Neural crest cell (in vitro differentiated cells): ENCODE results near the gene SAA1. TPM values are rescaled to one million over a fixed set of nuclear protein-coding genes. Genes with fewer than 3 reads are reported as not detected.

Experiments used
- DNase-seq: peaks from one replicate; pipeline ENCODE4 v3.0.0; 2021; ENCODE audit warnings: low read depth, mixed read lengths, low spot score
- H3K27ac Mint-ChIP-seq: one replicate; pipeline ENCODE4 v1.8.0; 2021; ENCODE audit warnings: mild to moderate bottlenecking, mixed read lengths; ENCODE audit not compliant: unreplicated experiment
- H3K27me3 Mint-ChIP-seq: 2 replicates; pipeline ENCODE4 v1.8.0; 2021; ENCODE audit warnings: low read depth, mild to moderate bottlenecking, mixed read lengths
- H3K36me3 Mint-ChIP-seq: 2 replicates; pipeline ENCODE4 v1.8.0; 2021; ENCODE audit warnings: low read depth, mild to moderate bottlenecking, mixed read lengths
- H3K4me1 Mint-ChIP-seq: 2 replicates; pipeline ENCODE4 v1.8.0; 2021; ENCODE audit warnings: mixed read lengths
- H3K4me3 Mint-ChIP-seq: one replicate; pipeline ENCODE4 v1.8.0; 2021; ENCODE audit warnings: mild to moderate bottlenecking, mixed read lengths
- H3K9me3 Mint-ChIP-seq: 2 replicates; pipeline ENCODE4 v1.8.0; 2021; ENCODE audit warnings: mixed read lengths
- total RNA-seq: library from RNA; stranded (reverse); gene quantifications from 2 replicates; pipeline ENCODE4 v1.2.1, GENCODE V29; 2021
- TF ChIP-seq, protein P1 (sequence below): fragments of 200-600 bp; sonication (generic); conservative IDR thresholded peaks from 2 replicates; pipeline ENCODE4 v1.5.0; 2021; ENCODE audit warnings: antibody characterized with exemption, mild to moderate bottlenecking

The SAA1 gene
- total RNA-seq, 1 donor from 2014 or later = not detected

DNA sequence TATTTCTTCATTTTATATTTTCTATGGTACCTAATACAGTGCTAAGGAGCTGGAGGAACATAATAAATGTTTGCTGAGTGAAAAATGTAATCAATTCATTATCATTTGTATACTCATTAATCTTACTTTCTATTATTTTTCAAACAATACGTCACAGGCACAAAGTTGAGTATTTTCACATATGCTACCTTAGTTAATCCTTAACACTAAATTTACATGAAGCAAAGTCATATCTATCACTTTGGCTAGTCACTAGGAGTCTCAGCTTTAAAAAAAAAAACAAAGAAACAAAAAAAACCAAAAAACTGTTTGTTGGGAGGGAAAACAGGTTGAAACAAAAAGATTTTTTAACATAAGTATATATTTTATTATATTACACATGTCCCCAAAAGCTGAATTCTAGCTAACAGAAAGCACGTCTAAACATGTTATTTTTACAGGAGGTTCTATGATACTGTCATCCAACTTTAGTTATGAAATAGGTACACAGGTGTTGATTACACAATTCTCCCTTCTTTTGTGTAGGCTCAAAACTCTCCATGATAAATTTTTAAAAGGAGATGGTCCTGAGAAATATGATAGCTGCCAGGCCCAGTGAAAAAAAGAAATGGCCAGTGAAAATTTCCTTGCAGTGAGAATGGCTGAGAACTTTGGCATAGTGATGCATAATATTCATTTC, 41.5 kb downstream of the SAA1 start:
- Mint-ChIP-seq H3K9me3 (no peaks in the 10 kb centered on the region), H3K4me3 (no peak overlapping the region), H3K27ac (no peak overlapping the region), H3K4me1 (peaks cover 10% of the 10 kb centered on the region), H3K27me3 (no peaks in the 10 kb centered on the region), H3K36me3 (peaks cover 8% of the 10 kb centered on the region)
- TF ChIP-seq, protein P1, sequence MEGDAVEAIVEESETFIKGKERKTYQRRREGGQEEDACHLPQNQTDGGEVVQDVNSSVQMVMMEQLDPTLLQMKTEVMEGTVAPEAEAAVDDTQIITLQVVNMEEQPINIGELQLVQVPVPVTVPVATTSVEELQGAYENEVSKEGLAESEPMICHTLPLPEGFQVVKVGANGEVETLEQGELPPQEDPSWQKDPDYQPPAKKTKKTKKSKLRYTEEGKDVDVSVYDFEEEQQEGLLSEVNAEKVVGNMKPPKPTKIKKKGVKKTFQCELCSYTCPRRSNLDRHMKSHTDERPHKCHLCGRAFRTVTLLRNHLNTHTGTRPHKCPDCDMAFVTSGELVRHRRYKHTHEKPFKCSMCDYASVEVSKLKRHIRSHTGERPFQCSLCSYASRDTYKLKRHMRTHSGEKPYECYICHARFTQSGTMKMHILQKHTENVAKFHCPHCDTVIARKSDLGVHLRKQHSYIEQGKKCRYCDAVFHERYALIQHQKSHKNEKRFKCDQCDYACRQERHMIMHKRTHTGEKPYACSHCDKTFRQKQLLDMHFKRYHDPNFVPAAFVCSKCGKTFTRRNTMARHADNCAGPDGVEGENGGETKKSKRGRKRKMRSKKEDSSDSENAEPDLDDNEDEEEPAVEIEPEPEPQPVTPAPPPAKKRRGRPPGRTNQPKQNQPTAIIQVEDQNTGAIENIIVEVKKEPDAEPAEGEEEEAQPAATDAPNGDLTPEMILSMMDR = no peak
- no peak for DNase-seq

DNA sequence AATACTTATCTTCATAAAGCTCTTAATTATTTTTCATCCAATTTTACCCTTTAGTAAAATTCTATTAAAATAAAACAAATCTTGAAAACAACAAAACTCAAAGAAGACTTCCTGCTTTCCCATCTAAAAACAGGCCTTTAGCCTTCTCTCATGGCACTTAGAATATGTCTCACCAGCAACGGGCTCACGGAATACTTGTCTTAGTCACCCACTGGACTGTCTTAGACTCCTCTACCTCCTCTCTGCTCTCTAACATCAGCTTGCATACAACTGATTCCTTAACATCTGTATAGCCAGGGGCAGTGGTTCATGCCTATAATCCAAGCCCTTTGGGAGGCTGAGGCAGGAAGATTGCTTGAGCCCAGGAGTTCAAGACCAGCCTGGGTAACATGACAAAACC, 42.2 kb downstream of the SAA1 start:
- TF ChIP-seq, protein P1 = no peak
- peaks cover 17% of the 10 kb centered on the region for H3K4me1 Mint-ChIP-seq
- H3K9me3 Mint-ChIP-seq = no peaks in the 10 kb centered on the region
- no peaks in the 10 kb centered on the region for H3K27me3 Mint-ChIP-seq
- no peak overlapping the region for H3K4me3 Mint-ChIP-seq
- H3K27ac Mint-ChIP-seq = no peak overlapping the region
- no peak for DNase-seq
- peaks cover 8% of the 10 kb centered on the region for H3K36me3 Mint-ChIP-seq

DNA sequence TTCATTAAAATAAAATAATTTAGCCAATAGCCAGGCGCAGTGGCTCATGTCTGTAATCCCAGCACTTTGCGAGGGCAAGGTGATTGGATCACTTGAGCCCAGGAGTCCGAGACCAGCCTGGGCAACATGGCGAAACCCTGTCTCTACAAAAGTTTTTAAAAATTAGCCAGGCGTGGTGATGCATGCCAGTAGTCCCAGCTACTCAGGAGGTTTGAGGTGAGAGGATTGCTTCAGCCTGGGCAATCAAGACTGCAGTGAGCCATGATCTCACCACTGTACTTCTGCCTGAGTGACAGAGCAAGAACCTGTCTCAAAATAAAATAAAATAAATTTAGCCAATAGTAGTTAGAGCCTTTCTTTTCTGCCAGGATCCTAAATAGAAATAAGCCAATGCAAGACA, 43.6 kb downstream of the SAA1 start:
- H3K36me3 Mint-ChIP-seq = peaks cover 8% of the 10 kb centered on the region
- H3K4me3 Mint-ChIP-seq = no peak overlapping the region
- H3K9me3 Mint-ChIP-seq = no peaks in the 10 kb centered on the region
- TF ChIP-seq, protein P1 = no peak
- DNase-seq = no peak
- no peak overlapping the region for H3K27ac Mint-ChIP-seq
- H3K4me1 Mint-ChIP-seq = peaks cover 19% of the 10 kb centered on the region
- H3K27me3 Mint-ChIP-seq = no peaks in the 10 kb centered on the region

DNA sequence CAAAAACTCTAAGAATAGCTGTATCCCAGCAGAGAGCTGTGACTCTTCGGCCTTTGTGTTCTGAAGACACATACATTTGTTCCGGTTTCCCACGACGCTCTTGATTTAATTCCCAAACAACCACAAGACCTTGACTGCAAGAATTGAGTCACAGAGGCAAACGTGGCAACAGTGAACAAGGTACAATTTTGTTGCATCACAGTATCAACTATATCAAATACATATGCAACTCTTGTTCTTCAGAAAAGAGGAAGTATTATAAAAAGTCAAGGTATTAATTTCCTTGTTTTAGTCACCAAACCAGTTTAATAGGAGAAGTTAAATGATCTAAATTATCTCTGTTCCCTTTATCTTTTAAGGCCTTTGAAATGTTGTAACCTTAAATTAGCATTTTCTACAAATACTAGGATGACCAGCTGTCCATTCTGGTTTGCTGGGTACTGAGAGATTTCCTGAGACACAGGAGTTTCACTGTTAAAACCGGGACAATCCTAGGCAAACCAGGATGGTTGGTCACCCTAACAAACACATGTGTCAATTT, 44.8 kb downstream of the SAA1 start:
- peaks cover 6% of the 10 kb centered on the region for H3K36me3 Mint-ChIP-seq
- no peaks in the 10 kb centered on the region for H3K9me3 Mint-ChIP-seq
- peaks cover 19% of the 10 kb centered on the region for H3K4me1 Mint-ChIP-seq
- no peak overlapping the region for H3K27ac Mint-ChIP-seq
- no peak overlapping the region for H3K4me3 Mint-ChIP-seq
- TF ChIP-seq, protein P1 = no peak
- no peak for DNase-seq
- H3K27me3 Mint-ChIP-seq = no peaks in the 10 kb centered on the region

DNA sequence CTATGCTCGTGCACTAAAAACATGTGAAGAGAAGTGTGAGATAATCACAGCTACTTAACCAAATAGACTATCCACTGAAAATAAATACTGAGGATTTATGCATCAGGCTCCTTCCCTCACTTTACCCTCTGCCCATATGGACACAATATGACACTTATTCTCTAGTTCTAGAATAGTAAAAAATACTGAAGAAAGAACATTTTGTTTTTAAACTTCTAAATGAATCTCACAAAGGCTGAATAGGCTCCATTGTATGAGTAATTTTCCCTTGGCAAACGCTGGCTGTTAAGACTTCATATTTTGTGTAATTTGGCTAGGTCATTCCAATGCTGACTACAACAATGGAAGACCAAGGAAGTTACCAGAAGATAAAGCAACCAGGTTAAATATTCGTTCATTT, 45.9 kb downstream of the SAA1 start:
- Mint-ChIP-seq H3K4me3 (peak overlapping the region; percentile 5), H3K27ac (peak overlapping the region; percentile 79), H3K9me3 (no peaks in the 10 kb centered on the region), H3K27me3 (no peaks in the 10 kb centered on the region), H3K36me3 (peaks cover 2% of the 10 kb centered on the region), H3K4me1 (peaks cover 19% of the 10 kb centered on the region)
- TF ChIP-seq, protein P1 = no peak
- no peak for DNase-seq
